ENCODE data around the gene CCNF.

GRCh38 chr16:2471016-2471652 is 41.9 kb downstream of the CCNF start, which contains the start of gene NTN3:
- TF ChIP-seq POLR2AphosphoS5 (IDR thresholded peaks at IDR 0.05; ENCODE audit: low read depth, low read length): no peak
- no peak for TF ChIP-seq GABPA (IDR thresholded peaks at IDR 0.05; ENCODE audit: borderline replicate concordance, insufficient read depth, low read length)
